HepG2 (cell line): ENCODE data around the gene MAFF. TPM values are rescaled to one million over a fixed set of nuclear protein-coding genes. Genes with fewer than 3 reads are reported as not detected.

Source experiments
- BORCS8-MEF2B ChIP-seq: sonication (generic); formaldehyde crosslinking; IDR thresholded peaks from 2 replicates; pipeline ENCODE4 v1.8.0; 2022; ENCODE audit warnings: mild to moderate bottlenecking, missing genetic modification reagents
- CEBPG ChIP-seq: IDR thresholded peaks from 2 replicates; pipeline ENCODE4 v1.6.1; 2016
- HIVEP1 ChIP-seq: sonication (generic); formaldehyde crosslinking; IDR thresholded peaks from 2 replicates; pipeline ENCODE4 v1.4.0; 2020; ENCODE audit warnings: mild to moderate bottlenecking, missing genetic modification reagents
- HMGXB3 ChIP-seq: sonication (generic); formaldehyde crosslinking; IDR thresholded peaks from 2 replicates; pipeline ENCODE4 v1.4.0; 2020; ENCODE audit warnings: missing genetic modification reagents, borderline replicate concordance
- JUNB ChIP-seq: sonication (generic); formaldehyde crosslinking; IDR thresholded peaks from 2 replicates; pipeline ENCODE4 v1.8.0; 2022; ENCODE audit warnings: missing genetic modification reagents, mild to moderate bottlenecking, borderline replicate concordance
- KAT8 ChIP-seq: IDR thresholded peaks from 2 replicates; pipeline ENCODE4 v1.6.1; 2016; ENCODE audit warnings: missing genetic modification reagents, missing compliant biosample characterization
- MXD1 ChIP-seq: sonication (generic); formaldehyde crosslinking; IDR thresholded peaks from 2 replicates; pipeline ENCODE4 v1.4.0; 2020; ENCODE audit warnings: mild to moderate bottlenecking, missing genetic modification reagents
- NKX3-1 ChIP-seq: sonication (generic); formaldehyde crosslinking; IDR thresholded peaks from 2 replicates; pipeline ENCODE4 v1.5.0; 2020; ENCODE audit warnings: missing genetic modification reagents
- PRPF4 ChIP-seq: fragments of 200-400 bp; formaldehyde crosslinking; IDR thresholded peaks from 2 replicates; pipeline ENCODE4 v1.6.1; 2016; ENCODE audit warnings: low read length, low read depth; ENCODE audit not compliant: poor library complexity, severe bottlenecking
- SAP130 ChIP-seq: IDR thresholded peaks from 2 replicates; pipeline ENCODE4 v1.6.1; 2016; ENCODE audit warnings: low read depth
- SIX4 ChIP-seq: sonication (generic); formaldehyde crosslinking; IDR thresholded peaks from 2 replicates; pipeline ENCODE4 v1.4.0; 2020; ENCODE audit warnings: missing genetic modification reagents
- SMAD1 ChIP-seq: sonication (generic); formaldehyde crosslinking; IDR thresholded peaks from 2 replicates; pipeline ENCODE4 v1.4.0; 2020; ENCODE audit warnings: missing genetic modification reagents, low read depth, mild to moderate bottlenecking, borderline replicate concordance
- SOX13 ChIP-seq, 3 experiments: fragments of 450-650 bp in 1 of 3; sonication (generic) in 1 of 3; formaldehyde crosslinking in 1 of 3; IDR thresholded peaks in 2 of 3; conservative IDR thresholded peaks in 1 of 3; 2 replicates each; pipeline versions ENCODE4 v1.5.0 to v1.6.1; 2016 to 2020; ENCODE audit warnings: antibody characterized with exemption in 1 of 3, mild to moderate bottlenecking in 1 of 3, missing compliant biosample characterization in 1 of 3, missing genetic modification reagents in 1 of 3, moderate library complexity in 1 of 3
- SOX5 ChIP-seq: IDR thresholded peaks from 2 replicates; pipeline ENCODE4 v1.6.1; 2016; ENCODE audit warnings: borderline replicate concordance
- THAP7 ChIP-seq: sonication (generic); formaldehyde crosslinking; IDR thresholded peaks from 2 replicates; pipeline ENCODE4 v1.8.1; 2023; ENCODE audit warnings: mild to moderate bottlenecking, missing genetic modification reagents
- U2AF2 ChIP-seq: fragments of 200-400 bp; formaldehyde crosslinking; IDR thresholded peaks from 2 replicates; pipeline ENCODE4 v1.6.1; 2017; ENCODE audit warnings: low read depth, mild to moderate bottlenecking, low read length
- ZBTB38 ChIP-seq: sonication (generic); formaldehyde crosslinking; IDR thresholded peaks from 2 replicates; pipeline ENCODE4 v1.5.1; 2020; ENCODE audit warnings: mild to moderate bottlenecking, missing genetic modification reagents
- ZNF451 ChIP-seq: sonication (generic); formaldehyde crosslinking; IDR thresholded peaks from 2 replicates; pipeline ENCODE4 v1.5.0; 2020; ENCODE audit warnings: mild to moderate bottlenecking, missing genetic modification reagents
- ZNF549 ChIP-seq: sonication (generic); formaldehyde crosslinking; IDR thresholded peaks from 2 replicates; pipeline ENCODE4 v1.5.0; 2020; ENCODE audit warnings: missing genetic modification reagents
- ZNF556 ChIP-seq: sonication (generic); formaldehyde crosslinking; IDR thresholded peaks from 2 replicates; pipeline ENCODE4 v1.4.0; 2020; ENCODE audit warnings: mild to moderate bottlenecking, missing genetic modification reagents, borderline replicate concordance
- polyA plus RNA-seq, 8 experiments: library from polyadenylated mRNA; depleted of rRNA in 3 of 8; stranded (reverse) in 7 of 8; unstranded in 1 of 8; fragments of >200 nt; fragmentation: Illumina TruSeq in 4 of 8; extraction: Trizol in 4 of 8; gene quantifications; 2 replicates each; pipeline versions ENCODE4 v1.2.1 to v1.2.3, GENCODE V29; 2011 to 2016; ENCODE audit warnings: low read depth in 4 of 8, missing spikeins in 1 of 8, mixed read lengths in 1 of 8; ENCODE audit not compliant: insufficient read depth in 1 of 8
- total RNA-seq, 5 experiments: library from RNA; depleted of rRNA; stranded (reverse); fragments of >200 nt; fragmentation: Illumina TruSeq; extraction: Trizol; gene quantifications; 2 replicates each; pipeline ENCODE4 v1.2.3, GENCODE V29; 2016; ENCODE audit warnings: low read depth in 1 of 5

Gene MAFF
- total and polyA plus RNA-seq, 2 of the 13 experiments (the other 11 are each of a cell fraction or from before 2014, with no cell fraction given): 5.4 to 14.3 TPM

- no peak for TF ChIP-seq ZNF451
- no peak for TF ChIP-seq JUNB
- TF ChIP-seq THAP7 (CRISPR knock-in tag): no peak
- no peak for TF ChIP-seq SMAD1
- TF ChIP-seq NKX3-1 (CRISPR knock-in tag): no peak
- TF ChIP-seq HMGXB3 (CRISPR knock-in tag): no peak
- no peak for TF ChIP-seq U2AF2
- TF ChIP-seq SOX5 (CRISPR knock-in tag): peak; percentile 94
- 0 out of 2 replicates have a peak, but pooled peaks have one; percentile 31 for TF ChIP-seq KAT8
- no peak for TF ChIP-seq PRPF4
- peak; percentile 77 for TF ChIP-seq ZBTB38 (CRISPR knock-in tag)
- TF ChIP-seq ZNF549 (CRISPR knock-in tag): no peak
- no peak for TF ChIP-seq SIX4 (CRISPR knock-in tag)
- no peak for TF ChIP-seq MXD1 (CRISPR knock-in tag)
- TF ChIP-seq SAP130: peak; percentile 66
- peak; percentile 96 for TF ChIP-seq CEBPG
- TF ChIP-seq ZNF556 (CRISPR knock-in tag): no peak
- no peak for TF ChIP-seq HIVEP1 (CRISPR knock-in tag)
- TF ChIP-seq SOX13 (IDR thresholded peaks at IDR 0.05): peak; percentile 79
- TF ChIP-seq SOX13 (CRISPR knock-in tag; conservative IDR thresholded peaks at IDR 0.05 in 1 of 2, IDR thresholded peaks at IDR 0.05 in 1 of 2): peak in 1 of 2 experiments; percentile 93; a peak in 2 of 4 replicates
- TF ChIP-seq BORCS8-MEF2B: no peak
Observed at GRCh38 chr22:38172832-38173640, 28.8 kb upstream of the MAFF start (continued).
